GM20431 (cell line): ENCODE measurements around the gene TMEM37.

Experiments
- in situ Hi-C: fragments of 300-500 bp; cut with MseI, MboI; formaldehyde crosslinking; loops from one replicate; pipeline ENCODE4 v1.15.0; 2020; ENCODE audit warnings: low sequenced_read_pairs; ENCODE audit not compliant: unreplicated experiment

The TMEM37 gene

DNA sequence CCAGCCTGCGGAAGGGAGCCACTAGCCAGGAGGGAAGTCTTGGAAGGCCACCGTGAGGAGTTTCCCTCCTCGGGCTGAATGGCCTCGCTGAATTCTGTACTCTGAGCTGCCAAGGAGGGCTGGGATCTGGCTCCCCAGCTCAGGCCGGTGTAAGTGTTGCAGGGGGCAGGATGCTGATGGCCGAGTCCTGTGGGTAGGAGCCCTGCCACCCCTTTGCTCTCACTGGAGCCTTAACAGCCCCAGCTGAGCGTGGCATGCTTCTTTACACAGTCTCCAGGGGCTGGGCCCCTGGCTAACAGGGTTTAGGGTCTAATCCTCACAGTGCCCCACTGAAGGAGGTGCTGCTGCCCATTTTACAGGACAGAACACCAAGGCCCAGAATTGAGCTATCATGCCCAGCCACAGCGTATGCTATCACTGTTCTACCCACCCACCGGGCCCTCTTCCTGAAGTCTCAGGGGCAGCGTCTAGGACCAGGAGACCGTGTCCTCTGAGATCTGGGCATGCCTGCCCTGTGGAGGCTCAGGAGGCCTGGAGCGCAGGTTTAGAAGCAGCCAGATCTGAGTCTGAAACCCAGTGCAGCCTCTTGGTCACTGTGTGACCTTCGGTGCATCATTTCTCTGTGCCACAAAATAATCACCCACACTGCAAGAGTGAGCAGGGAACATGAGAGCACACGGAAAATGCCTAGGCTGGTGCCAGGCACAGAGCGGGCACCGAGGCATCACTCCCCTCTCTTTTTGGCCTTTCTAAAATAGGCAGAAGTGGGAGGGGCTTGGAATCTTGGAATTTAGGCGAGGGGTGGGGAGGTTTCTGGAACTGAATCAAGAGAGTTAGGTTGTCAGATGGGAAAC is 42.9 kb downstream of the TMEM37 start:
- in situ Hi-C loops = loop anchor here (10.0 kb wide), 1 partner anchor 70 kb away; no protein-coding TSS in a partner anchor

DNA sequence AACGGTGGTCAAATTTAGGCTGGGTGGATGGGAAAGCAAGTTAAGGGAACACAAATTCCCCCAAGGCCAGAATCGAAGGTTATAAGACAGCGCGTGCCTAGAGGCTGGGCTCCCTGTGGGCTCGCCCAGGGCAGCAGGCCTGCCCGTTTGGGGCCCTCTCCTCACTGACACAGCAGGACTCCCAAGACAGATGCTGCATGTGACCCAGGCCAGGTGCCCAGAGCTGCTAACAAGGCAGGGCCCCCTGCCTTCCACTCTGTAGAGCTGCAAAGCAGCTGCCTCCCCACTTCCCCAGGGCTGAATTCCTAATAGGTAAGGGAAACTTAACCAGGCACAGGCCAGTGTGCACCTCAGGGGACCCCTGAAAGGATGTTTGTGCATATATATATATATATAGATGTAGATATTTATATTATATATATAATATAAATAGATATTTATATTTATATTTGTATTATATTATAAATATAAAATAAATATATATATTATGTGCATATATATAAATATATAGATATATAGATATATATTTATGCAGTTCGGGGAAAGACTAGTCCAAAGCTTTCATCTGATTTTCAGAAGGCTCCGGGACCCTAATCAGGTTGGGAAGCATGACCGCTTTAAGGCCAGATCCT is 43.7 kb downstream of the TMEM37 start:
- in situ Hi-C loops = loop anchor here (10.0 kb wide), 1 partner anchor 71 kb away; no protein-coding TSS in a partner anchor

- in situ Hi-C loops = loop anchor here (10.0 kb wide), 1 partner anchor 71 kb away; no protein-coding TSS in a partner anchor
Measured at GRCh38 chr2:119475857-119476244, 44.2 kb downstream of the TMEM37 start.

GRCh38 chr2:119476301-119477112 is 44.9 kb downstream of the TMEM37 start:
- in situ Hi-C loops = loop anchor here (10.0 kb wide), 1 partner anchor 72 kb away; no protein-coding TSS in a partner anchor

DNA sequence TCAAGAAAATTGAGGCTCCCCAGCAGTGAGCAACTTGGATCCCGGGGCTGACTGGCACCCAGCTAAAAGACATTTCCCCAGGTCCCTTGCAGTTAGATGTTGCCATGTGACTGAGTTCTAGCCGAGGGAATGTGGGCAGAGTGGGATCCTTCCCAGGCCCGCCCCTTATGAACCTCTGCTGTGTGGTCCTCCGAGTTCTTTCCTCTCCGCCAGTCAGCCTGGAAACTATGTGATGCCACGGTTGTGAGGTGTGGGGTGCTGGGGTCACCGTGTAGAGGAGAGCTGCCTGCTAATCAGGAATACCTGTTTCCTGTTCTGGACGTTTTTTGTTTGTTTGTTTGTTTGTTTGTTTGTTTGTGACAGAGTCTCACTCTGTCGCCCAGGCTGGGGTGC is 45.5 kb downstream of the TMEM37 start:
- in situ Hi-C loops = loop anchor here (10.0 kb wide), 1 partner anchor 72 kb away; no protein-coding TSS in a partner anchor

- in situ Hi-C loops = loop anchor here (10.0 kb wide), 1 partner anchor 74 kb away; no protein-coding TSS in a partner anchor
Measured at GRCh38 chr2:119478188-119478977, 46.7 kb downstream of the TMEM37 start.

GRCh38 chr2:119478978-119479295 is 47.3 kb downstream of the TMEM37 start:
- in situ Hi-C loops = loop anchor here (10.0 kb wide), 1 partner anchor 74 kb away; no protein-coding TSS in a partner anchor

- in situ Hi-C loops = no loop called here
Measured at GRCh38 chr2:119480184-119480583, 48.5 kb downstream of the TMEM37 start.

- in situ Hi-C loops = no loop called here
Measured at GRCh38 chr2:119480718-119481142, 49.1 kb downstream of the TMEM37 start.

- in situ Hi-C loops = no loop called here
Measured at GRCh38 chr2:119481501-119482455, 50.1 kb downstream of the TMEM37 start.

DNA sequence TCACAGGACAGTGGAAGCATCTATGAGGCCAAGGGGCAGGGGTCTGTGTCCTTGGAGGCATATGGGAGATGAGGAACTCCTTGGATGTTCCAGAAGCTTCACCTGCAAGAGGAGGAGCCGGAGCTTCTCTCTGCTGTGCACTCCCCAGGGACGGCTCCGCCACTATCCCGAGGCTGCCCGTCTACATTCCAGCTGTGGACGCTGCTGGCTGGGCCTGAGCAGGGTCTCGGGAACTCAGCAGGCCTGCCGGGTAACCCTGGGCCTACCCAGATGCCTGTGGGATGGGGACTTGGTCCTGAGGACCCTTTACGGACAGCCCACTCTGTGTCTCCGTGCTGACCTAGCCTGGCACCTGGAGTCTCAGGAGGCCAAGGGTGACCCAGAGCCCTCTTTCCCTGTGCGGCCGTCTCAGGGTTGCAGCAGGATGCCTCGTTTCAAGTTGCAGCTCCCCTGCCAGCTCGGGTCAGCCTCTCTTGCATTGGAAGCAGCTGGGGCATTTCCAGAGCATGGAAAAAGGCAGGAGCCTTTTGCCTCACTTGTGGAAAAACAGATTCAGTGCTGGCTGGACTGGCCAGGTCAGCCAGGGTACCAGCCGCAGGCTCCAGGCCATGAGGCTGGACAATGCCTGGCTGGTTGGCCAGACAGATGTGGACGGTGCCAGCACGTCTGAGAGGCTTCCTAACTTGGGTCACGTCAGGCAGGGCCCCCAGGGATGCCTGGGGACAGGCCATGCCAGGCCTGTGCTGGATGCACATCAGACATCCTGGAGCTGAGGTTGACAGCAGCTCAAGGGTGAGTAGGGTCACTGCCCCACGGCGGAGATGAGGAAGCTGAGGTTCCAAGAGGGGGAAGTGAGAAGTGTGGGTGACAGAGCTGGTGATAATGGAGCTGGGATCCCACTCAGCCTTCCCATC is 51.1 kb downstream of the TMEM37 start:
- in situ Hi-C loops = no loop called here

DNA sequence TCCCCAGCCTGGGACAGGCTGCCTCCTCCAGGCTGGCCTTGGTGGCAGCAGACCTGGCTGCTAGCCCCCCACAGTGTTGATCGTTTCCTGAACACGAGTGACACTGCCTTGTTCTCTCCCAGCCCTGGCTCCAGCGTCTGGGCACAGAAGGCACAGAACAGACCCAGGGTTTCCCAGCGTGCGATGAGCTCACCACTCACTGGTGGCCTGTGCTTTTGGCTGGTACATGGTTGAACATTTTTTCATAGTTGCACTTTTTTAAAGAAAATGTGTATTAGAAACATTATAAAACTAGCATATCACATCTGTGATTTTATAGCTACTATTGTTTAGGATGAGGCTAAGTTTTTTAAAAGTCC is 51.7 kb downstream of the TMEM37 start:
- in situ Hi-C loops = no loop called here

DNA sequence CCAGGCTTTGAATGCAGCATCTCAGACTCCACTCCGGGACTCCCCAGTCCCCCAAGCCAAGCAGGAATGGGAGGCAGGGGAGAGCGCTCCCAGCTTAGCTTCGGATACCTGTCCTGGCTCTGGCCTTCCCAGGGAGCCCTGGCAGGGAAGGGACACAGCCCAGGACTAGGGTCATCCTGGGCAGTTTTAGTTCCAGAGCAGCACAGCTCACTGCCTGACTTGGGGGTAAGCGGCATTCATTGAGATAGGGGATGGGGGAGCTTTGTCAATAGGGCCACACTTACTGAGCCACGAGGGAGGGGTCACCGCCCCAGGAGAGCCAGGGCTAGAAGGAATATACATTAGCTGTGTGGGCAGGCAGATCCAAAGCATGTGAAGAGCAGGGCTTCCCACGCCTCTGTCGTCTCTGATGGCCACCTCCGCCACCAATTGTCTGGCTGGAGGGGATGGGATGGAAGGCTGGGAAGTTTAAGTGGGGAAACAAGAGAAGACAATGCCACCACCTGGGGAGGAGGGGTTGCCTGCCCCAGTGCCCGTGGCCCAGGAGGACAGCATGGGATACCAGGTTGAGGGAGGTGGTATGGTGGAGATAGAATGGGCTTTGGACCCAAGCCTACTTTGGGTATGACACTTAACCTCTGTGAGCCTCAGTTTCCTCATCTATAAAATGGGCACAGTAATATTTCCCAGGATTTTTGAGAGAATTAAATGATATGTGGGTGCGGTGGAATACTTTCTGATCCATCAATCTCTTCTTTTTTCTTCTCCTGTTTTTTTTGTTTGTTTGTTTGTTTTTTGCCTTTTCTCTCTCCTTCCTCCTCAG is 52.5 kb downstream of the TMEM37 start:
- in situ Hi-C loops = no loop called here

- in situ Hi-C loops = no loop called here
Measured at GRCh38 chr2:119484834-119485233, 53.2 kb downstream of the TMEM37 start.

DNA sequence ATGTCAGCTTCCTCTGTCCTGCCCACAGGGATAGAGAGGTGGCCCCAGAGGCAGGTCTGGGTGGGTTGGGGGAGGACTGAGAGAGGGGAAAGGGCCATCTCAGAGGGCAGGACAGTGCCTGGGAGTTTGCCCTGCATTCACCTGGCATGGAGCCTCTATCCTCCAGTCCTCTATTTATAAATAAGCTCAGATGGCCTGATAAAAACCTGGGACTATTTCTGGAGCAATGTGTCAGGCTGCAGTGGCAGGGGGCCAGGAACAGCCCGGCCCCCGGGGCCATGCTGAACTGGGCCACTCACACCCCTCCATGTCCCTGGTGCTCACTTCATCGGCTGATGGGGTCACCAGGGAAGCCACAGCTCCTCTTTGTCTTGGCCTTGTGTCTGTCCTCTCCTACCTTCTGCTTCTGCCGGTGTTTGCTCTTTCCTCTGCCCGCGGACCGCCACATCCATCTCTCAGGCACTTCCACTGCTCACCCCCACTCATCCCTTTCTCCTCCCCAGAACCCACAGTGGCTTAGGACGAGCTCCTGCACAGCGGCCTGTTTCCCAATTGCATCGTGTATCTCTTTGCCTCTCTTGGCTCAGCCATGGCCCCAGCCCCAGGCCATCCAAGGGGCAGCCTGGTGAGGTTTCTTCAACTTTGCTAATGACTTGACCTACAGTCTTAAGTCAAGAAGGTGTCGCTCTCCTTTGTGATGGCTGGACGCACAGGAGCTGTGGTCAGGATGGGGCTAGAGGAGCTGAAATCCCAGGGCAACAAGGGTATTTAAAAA is 53.9 kb downstream of the TMEM37 start:
- in situ Hi-C loops = no loop called here

GRCh38 chr2:119486196-119486827 is 54.7 kb downstream of the TMEM37 start:
- in situ Hi-C loops = no loop called here
